Gastroesophageal sphincter (tissue), 3 donors: ENCODE results near the gene RAD23B.

Experiments used
- POLR2A ChIP-seq, 2 donors: fragments of 450-650 bp; IDR thresholded peaks; one replicate each; pipeline ENCODE4 v1.6.1; 2017; ENCODE audit warnings: antibody characterized with exemption in 2 of 2, mild to moderate bottlenecking in 2 of 2, moderate library complexity in 1 of 2
- POLR2AphosphoS5 ChIP-seq: sonication (generic); formaldehyde crosslinking; IDR thresholded peaks from one replicate; pipeline ENCODE4 v1.6.1; 2017; ENCODE audit warnings: antibody characterized with exemption
- TF ChIP-seq, protein P1 (sequence below), 4 experiments: fragments of 200-600 bp in 2 of 4; fragments of 450-650 bp in 2 of 4; sonication (generic) in 1 of 4; IDR thresholded peaks; one replicate each; pipeline ENCODE4 v1.5.1; 2017 to 2019; ENCODE audit warnings: antibody characterized with exemption in 4 of 4, mild to moderate bottlenecking in 2 of 4, moderate library complexity in 2 of 4

DNA sequence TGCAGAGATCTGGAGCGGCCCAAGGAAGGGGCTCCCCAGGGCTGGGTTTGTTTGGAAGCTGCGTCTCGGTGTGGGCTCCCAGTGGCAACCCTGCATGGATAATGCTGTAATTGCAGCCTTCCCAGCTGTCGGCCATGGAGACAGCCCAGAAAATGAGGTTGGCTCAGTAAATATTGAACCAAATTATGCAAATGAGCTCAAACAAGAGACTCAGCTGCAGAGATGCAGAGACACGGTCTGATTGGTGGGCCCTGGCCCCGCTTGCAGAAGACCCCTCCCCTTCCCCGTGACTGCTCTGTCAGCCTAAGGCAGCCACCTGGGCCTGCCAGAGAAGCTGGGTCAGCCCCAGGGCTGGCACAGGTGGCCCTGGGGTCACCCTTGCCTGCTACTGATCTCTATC is 75.9 kb downstream of the RAD23B start:
- TF ChIP-seq POLR2AphosphoS5: no peak
- no peak for TF ChIP-seq POLR2A (IDR thresholded peaks at IDR 0.05)
- TF ChIP-seq, protein P1, sequence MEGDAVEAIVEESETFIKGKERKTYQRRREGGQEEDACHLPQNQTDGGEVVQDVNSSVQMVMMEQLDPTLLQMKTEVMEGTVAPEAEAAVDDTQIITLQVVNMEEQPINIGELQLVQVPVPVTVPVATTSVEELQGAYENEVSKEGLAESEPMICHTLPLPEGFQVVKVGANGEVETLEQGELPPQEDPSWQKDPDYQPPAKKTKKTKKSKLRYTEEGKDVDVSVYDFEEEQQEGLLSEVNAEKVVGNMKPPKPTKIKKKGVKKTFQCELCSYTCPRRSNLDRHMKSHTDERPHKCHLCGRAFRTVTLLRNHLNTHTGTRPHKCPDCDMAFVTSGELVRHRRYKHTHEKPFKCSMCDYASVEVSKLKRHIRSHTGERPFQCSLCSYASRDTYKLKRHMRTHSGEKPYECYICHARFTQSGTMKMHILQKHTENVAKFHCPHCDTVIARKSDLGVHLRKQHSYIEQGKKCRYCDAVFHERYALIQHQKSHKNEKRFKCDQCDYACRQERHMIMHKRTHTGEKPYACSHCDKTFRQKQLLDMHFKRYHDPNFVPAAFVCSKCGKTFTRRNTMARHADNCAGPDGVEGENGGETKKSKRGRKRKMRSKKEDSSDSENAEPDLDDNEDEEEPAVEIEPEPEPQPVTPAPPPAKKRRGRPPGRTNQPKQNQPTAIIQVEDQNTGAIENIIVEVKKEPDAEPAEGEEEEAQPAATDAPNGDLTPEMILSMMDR (IDR thresholded peaks at IDR 0.05): no peak
